GM12864 (cell line): ENCODE measurements around the gene AARSD1.
A peak's percentile ranks its signal among the peaks of the same experiment; 100 is the strongest.
"Not testable (repeated sequence)": the region's sequence is repeated elsewhere in the genome, so short reads cannot be mapped to it uniquely, and the experiment has no call there.

Experiments
- DNase-seq: peaks from one replicate; pipeline ENCODE4 v3.0.0-alpha.2; 2011; ENCODE audit warnings: low read depth
- H3K4me3 ChIP-seq: 2 replicates; pipeline ENCODE4 v1.5.1; 2011; ENCODE audit warnings: mild to moderate bottlenecking, low read depth, low read length, control low read depth
- CTCF ChIP-seq: IDR thresholded peaks from 2 replicates; pipeline ENCODE4 v1.5.1; 2011; ENCODE audit warnings: low read depth, mild to moderate bottlenecking, moderate library complexity, low read length, control low read depth, inconsistent platforms; ENCODE audit errors: missing control alignments

Gene AARSD1

GRCh38 chr17:42964161-42964932, at the start of gene AARSD1:
Gene AARSD1, minus strand, starts transcription at chr17:42964454. Its CDS starts 14 bp downstream, at chr17:42964440.
- H3K4me3 ChIP-seq = peak within 1 kb of the TSS; percentile 87
- peak; percentile 84 for DNase-seq
- no peak for TF ChIP-seq CTCF

- DNase-seq = no peak
- H3K4me3 ChIP-seq = no peak overlapping the region
- no peak for TF ChIP-seq CTCF
Measured at GRCh38 chr17:43013296-43013695, 49.0 kb upstream of the AARSD1 start.

- DNase-seq = no peak
- no peak overlapping the region for H3K4me3 ChIP-seq
- TF ChIP-seq CTCF = no peak
Measured at GRCh38 chr17:43011728-43012472, 47.6 kb upstream of the AARSD1 start.

- no peak for DNase-seq
- no peak overlapping the region for H3K4me3 ChIP-seq
- no peak for TF ChIP-seq CTCF
Measured at GRCh38 chr17:43010667-43011308, 46.5 kb upstream of the AARSD1 start.

GRCh38 chr17:43006639-43007551, 42.6 kb upstream of the AARSD1 start, which contains the start of gene IFI35:
Gene IFI35, plus strand, starts transcription at chr17:43006784. Its CDS starts 164 bp downstream, at chr17:43006948.
- TF ChIP-seq CTCF = peak; percentile 41
- peak; percentile 83 for DNase-seq

GRCh38 chr17:43003542-43004172, 39.4 kb upstream of the AARSD1 start:
- DNase-seq = no peak
- H3K4me3 ChIP-seq = no peak overlapping the region
- TF ChIP-seq CTCF = no peak

More at GRCh38 chr17:43006639-43007551, 42.6 kb upstream of the AARSD1 start, which contains the start of gene IFI35:
- peak within 1 kb of the TSS; percentile 79 for H3K4me3 ChIP-seq

GRCh38 chr17:43000894-43001293, 36.6 kb upstream of the AARSD1 start:
- not testable (repeated sequence) for DNase-seq, H3K4me3 ChIP-seq
